HUES6 (cell line): ENCODE data around the gene MRPL49.

ENCODE experiments used
- H3K27ac ChIP-seq: 2 replicates; pipeline ENCODE4 v1.7.0; 2013; ENCODE audit warnings: low read depth, mild to moderate bottlenecking, low read length, inconsistent platforms
- H3K27me3 ChIP-seq: 2 replicates; pipeline ENCODE4 v1.6.1; 2013; ENCODE audit warnings: low read length; ENCODE audit not compliant: control insufficient read depth, insufficient read depth
- H3K36me3 ChIP-seq: 2 replicates; pipeline ENCODE4 v1.6.1; 2013; ENCODE audit warnings: low read length; ENCODE audit not compliant: control insufficient read depth, insufficient read depth
- H3K4me1 ChIP-seq: 2 replicates; pipeline ENCODE4 v1.6.1; 2013; ENCODE audit warnings: low read length; ENCODE audit not compliant: control insufficient read depth, insufficient read depth
- H3K4me3 ChIP-seq: 2 replicates; pipeline ENCODE4 v1.5.1; 2013; ENCODE audit warnings: low read depth, low read length
- H3K9ac ChIP-seq: one replicate; pipeline ENCODE4 v1.6.1; 2013; ENCODE audit warnings: mild to moderate bottlenecking, low read length
- H3K9me3 ChIP-seq: 2 replicates; pipeline ENCODE4 v1.6.1; 2013; ENCODE audit warnings: low read depth, low read length; ENCODE audit not compliant: control insufficient read depth, insufficient read depth

MRPL49 gene

DNA sequence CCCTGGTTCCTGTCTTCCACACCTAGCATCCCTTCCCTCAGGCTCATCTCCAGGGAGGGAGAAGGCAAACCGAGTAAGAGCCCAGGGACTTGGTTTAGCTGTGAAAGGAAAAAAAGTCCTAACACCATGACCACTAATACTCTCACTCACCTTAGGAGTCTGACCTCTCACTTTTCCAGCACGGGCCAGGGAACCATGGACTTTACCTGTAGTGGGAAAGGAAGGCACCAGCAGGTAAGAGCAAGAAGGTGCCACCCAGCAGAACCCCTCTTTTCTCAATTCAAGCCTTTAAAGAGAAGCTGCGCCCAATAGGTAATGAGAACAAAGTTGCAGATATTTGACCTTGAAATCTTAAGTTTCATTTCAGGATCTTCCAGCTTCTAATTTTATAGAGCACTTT lies 1.3 kb upstream of the MRPL49 start:
- Histone ChIP-seq H3K4me1 (peaks cover 9% of the 10 kb centered on the region), H3K27ac (no peak overlapping the region), H3K9me3 (no peaks in the 10 kb centered on the region), H3K27me3 (no peaks in the 10 kb centered on the region), H3K9ac (peak overlapping the region; percentile 91), H3K36me3 (peaks cover 58% of the 10 kb centered on the region), H3K4me3 (peak overlapping the region; percentile 88)

DNA sequence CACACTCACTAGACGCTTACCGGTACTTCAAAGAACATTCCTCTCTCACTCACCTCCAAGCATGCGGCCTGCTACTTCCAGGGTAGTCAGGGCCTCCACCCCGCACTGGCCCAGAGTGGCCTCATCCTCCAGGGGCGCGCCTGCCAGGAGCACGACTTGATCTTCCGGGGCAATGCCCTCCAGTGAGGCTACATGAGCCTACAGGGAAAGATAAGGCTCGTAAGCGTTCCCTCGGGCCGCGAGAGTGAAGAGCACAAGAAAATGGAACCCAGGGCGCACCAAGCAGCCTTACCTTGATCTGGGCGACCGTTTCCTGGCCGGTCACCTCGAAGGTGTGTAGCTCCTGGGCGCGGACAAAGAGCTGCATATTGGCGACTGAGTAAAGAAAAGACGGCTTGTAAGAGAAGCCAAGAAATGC lies 665 bp upstream of the MRPL49 start:
- no peaks in the 10 kb centered on the region for H3K27me3 ChIP-seq
- H3K27ac ChIP-seq, result peak overlapping the region; percentile 74
- H3K9me3 ChIP-seq, result no peaks in the 10 kb centered on the region
- H3K9ac ChIP-seq, result peak overlapping the region; percentile 91
- H3K36me3 ChIP-seq, result peaks cover 59% of the 10 kb centered on the region
- peak overlapping the region; percentile 88 for H3K4me3 ChIP-seq
- peaks cover 7% of the 10 kb centered on the region for H3K4me1 ChIP-seq

DNA sequence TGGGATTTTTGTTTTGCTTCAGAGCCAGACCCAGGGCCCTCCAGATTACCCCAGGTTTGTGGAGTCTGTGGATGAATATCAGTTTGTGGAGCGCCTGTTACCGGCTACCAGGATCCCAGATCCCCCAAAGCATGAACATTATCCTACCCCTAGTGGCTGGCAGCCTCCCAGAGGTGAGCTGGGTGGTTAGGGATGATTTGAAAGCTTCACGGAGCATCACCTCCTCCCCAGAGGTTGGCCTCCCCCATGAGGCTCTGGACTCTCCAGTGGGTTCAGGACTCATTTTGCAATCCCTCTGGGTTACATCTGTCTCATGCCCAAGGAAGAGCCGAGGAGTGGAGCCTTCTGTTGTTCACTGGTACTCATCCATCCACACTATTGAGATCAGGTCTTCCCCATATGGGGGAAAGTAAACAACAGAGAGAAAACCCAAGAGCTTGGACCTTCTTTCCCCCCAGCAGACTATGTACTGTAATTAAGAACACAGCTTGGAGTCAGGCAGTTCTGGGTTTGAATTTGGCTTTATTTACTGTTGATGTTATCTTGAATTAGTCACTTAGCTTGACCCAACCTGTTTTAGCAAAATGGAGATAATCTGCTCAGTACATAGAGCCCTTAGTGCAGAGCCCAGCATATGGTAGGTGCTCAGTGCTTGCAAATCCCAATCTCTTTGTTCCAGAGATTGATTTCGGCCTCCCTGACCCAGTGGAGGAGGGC lies 2.5 kb downstream of the MRPL49 start:
- Histone ChIP-seq H3K36me3 (peaks cover 73% of the 10 kb centered on the region), H3K9ac (no peak overlapping the region), H3K27me3 (no peaks in the 10 kb centered on the region), H3K27ac (no peak overlapping the region), H3K4me3 (no peak overlapping the region), H3K9me3 (no peaks in the 10 kb centered on the region), H3K4me1 (0 out of 2 replicates have a peak, but pooled peaks cover 3% of the 10 kb centered on the region)

DNA sequence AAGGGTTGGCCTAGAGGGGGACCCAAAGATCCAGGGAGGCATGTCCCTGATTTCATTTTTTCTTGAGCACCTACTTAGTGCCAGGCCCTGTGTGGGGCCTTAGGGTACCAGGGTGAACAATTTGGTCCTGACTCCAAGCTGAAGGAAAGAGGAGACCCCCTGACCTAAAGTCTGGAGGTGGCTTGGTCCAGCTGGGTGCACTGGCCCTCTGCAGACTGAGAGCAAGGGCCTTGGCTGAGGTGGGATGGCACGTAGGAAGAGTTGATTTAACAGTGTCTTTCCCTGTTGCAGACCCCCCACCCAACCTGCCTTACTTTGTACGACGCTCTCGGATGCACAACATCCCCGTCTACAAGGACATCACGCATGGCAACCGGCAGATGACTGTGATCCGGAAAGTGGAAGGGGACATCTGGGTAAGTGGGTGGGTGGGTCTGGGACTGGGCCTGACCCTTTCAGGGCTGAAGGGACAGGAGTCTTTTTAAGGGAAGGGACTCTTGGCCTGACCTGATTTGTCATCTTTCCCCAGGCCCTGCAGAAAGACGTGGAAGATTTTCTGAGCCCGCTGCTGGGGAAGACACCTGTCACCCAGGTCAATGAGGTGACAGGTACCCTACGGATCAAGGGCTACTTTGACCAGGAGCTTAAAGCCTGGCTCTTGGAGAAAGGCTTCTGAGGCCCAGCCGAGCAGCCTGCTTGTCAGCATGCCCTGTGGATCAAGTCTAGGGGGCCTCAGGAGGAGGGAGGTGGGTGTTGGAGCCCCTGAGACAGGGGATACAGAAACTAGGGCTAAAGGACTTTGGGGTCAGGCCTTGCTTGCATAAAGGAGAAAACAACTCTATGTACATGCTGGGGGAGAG lies 3.3 kb downstream of the MRPL49 start:
- no peaks in the 10 kb centered on the region for H3K27me3 ChIP-seq

DNA sequence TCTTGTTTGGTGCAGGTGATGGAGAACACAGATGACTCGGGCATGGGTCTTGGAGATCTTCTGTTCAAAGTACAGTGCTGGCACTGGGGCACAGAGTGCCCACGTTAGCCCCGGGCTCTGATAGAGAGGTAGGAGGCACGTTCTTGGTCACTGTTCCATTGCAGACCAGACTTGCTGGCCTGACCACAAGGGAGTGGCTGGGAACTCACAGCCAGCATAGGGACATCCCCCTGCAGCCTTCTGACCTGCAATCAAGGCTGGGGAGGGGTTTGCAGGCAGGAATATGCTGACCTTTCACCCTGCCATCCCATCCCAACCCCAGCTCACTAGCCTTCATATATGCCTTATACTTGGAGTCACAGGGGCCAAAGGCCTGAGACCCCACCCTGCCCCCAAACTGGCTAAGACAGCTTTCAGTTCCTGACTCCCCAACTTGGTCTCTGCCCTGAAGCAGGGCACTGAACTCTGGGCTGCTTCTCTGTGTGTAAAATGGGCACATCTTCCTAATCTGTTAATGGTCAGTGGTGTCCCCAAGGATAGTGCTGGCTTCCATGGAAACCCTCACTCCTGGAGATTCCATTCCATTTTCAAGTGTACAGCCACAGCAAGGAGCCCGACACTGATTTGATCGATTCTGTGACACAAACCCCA lies 4.6 kb downstream of the MRPL49 start:
- Histone ChIP-seq H3K36me3 (peaks cover 74% of the 10 kb centered on the region), H3K4me1 (no peaks in the 10 kb centered on the region), H3K27ac (no peak overlapping the region)

More for the DNA sequence above, 3.3 kb downstream of the MRPL49 start:
- H3K4me1 ChIP-seq, result 0 out of 2 replicates have a peak, but pooled peaks cover 3% of the 10 kb centered on the region
- H3K9me3 ChIP-seq, result no peaks in the 10 kb centered on the region
- H3K4me3 ChIP-seq, result no peak overlapping the region
- H3K9ac ChIP-seq, result no peak overlapping the region
- H3K27ac ChIP-seq, result no peak overlapping the region
- H3K36me3 ChIP-seq, result peaks cover 73% of the 10 kb centered on the region

DNA sequence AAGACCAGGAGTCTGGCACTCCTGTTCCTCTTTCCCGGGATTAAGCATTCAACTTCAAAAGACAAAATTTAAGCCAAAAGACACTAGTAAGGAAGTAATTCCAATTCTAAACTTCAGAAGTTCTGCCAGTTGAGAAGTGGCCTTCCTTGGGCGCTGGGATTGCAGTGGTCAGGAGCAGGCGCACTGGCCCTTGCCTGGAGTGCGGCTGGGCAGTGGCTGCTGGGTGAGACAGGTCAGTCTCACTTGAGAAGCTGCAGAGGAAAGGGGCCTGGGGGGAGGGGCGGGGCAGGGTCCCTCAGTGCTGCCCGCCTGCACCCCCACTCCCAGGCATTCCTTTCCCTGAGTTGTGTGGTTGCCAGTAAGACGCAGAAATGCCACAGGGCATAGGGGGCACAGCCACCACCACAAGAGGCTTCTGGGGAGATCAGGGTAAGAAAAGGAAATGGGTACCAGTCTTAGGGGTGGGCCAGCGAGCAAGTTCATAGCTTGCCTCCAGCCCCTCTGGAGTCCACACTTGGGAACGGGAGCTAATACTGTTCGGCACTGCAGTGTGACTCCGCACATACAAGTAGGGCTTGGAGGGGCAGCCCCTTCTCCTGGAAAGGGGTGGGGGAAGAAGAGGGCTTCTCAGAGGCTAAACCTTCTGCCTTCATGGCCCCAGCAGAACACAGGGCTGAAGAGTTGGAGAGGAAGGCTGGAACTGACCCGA lies 5.5 kb downstream of the MRPL49 start:
- Histone ChIP-seq H3K9ac (no peak overlapping the region), H3K27me3 (no peaks in the 10 kb centered on the region), H3K4me3 (no peak overlapping the region), H3K27ac (no peak overlapping the region), H3K4me1 (peaks cover 1% of the 10 kb centered on the region; the same call in 1 of the 2 replicates), H3K9me3 (no peaks in the 10 kb centered on the region), H3K36me3 (peaks cover 82% of the 10 kb centered on the region)

More for the DNA sequence above, 4.6 kb downstream of the MRPL49 start:
- no peaks in the 10 kb centered on the region for H3K27me3 ChIP-seq
- no peak overlapping the region for H3K4me3 ChIP-seq
- H3K9ac ChIP-seq, result no peak overlapping the region
- no peaks in the 10 kb centered on the region for H3K9me3 ChIP-seq

DNA sequence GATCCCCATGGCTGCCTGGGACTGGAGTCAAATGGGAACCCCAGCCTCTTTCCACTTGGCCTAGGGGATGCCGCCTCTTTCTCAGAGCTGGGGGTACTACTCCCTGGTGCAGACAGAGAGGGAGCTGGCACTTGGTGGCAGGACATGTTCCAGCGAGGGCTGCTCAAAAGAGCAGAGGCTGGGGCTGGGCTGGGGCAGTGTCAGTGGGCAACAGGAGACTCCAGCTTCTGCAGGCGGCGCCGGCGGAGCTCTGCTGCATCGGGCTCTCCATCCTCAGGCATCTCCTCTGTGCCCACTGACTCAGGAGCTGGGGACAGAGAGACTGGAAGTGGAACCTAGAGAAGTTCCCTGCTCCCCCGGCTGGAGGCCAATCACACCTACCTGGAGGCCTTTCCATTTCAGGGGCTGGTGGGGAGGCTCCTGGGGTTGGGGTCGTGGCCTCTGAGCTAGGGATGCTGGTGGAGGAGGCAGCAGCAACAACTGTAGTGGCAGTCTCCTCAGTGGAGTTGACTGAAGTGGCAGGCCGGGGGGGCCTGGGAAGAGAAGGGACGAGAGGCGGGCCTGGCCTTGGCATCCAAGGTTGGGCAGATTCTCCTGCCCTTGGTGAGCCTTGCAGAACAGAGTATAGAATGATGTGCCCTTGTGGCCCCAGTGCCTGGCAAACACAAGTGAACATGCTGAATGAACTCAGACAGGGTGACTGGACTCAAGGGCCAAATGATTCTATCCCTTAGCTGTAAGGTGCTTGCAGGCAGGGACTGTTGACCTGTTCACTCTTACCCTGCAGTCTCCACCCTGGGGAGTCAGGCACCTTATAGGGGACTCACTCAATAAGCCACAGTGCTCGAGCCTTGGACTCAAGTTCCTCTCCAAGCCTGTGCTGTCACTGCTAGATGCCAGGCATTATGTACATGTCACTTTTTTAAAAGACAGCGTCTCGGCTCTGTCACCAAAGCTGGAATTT lies 6.3 kb downstream of the MRPL49 start:
- H3K4me1 ChIP-seq, result peaks cover 10% of the 10 kb centered on the region
- H3K27me3 ChIP-seq, result no peaks in the 10 kb centered on the region
- H3K36me3 ChIP-seq, result peaks cover 87% of the 10 kb centered on the region
- no peak overlapping the region for H3K4me3 ChIP-seq
- H3K9me3 ChIP-seq, result no peaks in the 10 kb centered on the region
- no peak overlapping the region for H3K9ac ChIP-seq
- H3K27ac ChIP-seq, result no peak overlapping the region

DNA sequence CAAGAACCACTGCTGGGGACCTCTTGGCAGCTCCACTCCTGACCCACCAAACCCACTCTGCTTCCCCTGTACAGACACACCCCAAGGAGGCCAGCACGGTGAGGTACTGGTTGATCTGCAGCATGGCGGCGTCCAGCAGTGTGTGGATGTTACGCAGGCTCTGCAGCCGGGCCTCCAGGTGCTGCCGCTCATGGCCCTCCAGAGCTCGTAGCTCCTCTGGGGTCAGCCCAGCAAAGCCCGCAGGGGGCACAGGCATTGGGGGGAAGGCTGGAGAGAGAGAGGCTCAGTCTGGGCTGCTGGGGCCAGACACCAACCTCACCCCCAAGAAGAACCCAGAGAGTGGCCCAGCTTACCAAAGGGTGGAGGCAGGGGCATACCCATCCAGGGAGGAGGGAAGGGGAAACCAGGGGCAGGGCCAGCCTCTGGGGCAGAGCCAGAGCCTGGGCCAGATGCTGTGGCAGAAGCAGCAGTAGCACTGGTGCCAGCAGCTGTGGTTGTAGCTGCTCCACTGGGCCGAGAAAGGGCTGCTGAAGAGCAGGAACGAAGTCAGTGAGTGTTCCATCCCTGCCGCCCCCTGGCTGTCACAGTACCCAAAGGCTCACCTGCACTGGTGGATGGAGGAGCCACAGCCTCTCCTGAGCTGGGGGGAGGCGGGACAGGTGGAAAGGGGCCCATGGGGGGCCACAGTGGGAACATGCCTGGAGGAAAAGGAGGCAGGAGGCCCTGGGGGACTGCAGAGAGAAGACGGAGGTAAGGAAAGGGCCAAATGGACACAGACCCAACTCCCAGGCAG lies 7.7 kb downstream of the MRPL49 start:
- no peak overlapping the region for H3K4me3 ChIP-seq
- H3K36me3 ChIP-seq, result peaks cover 80% of the 10 kb centered on the region
- H3K27me3 ChIP-seq, result no peaks in the 10 kb centered on the region
- peaks cover 11% of the 10 kb centered on the region for H3K4me1 ChIP-seq
- H3K9me3 ChIP-seq, result no peaks in the 10 kb centered on the region
- H3K9ac ChIP-seq, result no peak overlapping the region
- H3K27ac ChIP-seq, result no peak overlapping the region

DNA sequence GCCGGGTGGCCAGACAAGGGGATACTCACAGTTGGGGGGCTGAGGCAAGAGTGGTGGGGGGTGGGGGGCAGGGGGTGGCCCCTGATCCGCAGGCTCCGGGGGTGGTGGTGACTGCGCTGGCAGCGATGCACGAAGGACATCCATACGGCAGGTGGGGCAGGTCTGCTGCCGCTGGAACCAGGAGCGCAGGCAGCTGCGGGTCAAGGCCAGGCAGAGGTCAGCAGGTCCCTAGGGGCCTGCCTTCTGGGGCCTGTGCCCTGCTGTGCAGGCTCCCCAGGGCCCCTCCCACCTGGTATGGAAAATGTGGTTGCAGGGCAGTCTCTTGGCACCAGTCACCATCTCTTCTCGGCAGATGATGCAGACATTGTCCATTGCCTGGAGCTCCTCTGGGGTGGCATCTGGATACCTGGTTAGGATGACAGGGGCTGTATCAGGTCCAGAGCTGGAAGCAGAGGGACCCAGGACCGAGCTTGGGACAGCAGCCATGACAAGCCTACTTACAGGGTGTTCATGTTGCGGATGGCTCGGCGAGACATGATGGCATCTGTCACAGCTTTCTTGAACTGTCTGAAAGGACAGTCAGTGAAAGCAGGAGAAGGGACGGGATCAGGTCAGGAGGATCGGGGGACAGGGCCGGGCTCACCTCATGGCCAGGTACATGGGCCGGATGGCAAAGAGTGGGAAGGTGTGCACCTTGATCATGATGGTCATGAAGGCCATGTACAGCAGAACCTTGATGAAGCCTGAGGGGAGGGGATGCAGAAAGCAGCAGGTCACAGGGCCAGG lies 8.7 kb downstream of the MRPL49 start:
- Histone ChIP-seq H3K27me3 (no peaks in the 10 kb centered on the region), H3K9ac (no peak overlapping the region), H3K27ac (no peak overlapping the region), H3K36me3 (peaks cover 70% of the 10 kb centered on the region), H3K4me1 (peaks cover 16% of the 10 kb centered on the region), H3K9me3 (no peaks in the 10 kb centered on the region), H3K4me3 (no peak overlapping the region)
